Glomerular endothelial cell (primary cell): ENCODE data around the gene IRF5. TPM values are rescaled to one million over a fixed set of nuclear protein-coding genes. Genes with fewer than 3 reads are reported as not detected.

ENCODE experiments used
- DNase-seq: peaks from one replicate; pipeline ENCODE4 v3.0.0-alpha.2; 2011; ENCODE audit warnings: low read depth, low spot score; ENCODE audit errors: extremely low read depth
- total RNA-seq: library from RNA; depleted of rRNA; stranded (reverse); fragments of >200 nt; gene quantifications from 2 replicates; pipeline ENCODE4 v1.2.3, GENCODE V29; 2015

Gene IRF5
- total RNA-seq, 1 donor from 2014 or later, result not detected

DNA sequence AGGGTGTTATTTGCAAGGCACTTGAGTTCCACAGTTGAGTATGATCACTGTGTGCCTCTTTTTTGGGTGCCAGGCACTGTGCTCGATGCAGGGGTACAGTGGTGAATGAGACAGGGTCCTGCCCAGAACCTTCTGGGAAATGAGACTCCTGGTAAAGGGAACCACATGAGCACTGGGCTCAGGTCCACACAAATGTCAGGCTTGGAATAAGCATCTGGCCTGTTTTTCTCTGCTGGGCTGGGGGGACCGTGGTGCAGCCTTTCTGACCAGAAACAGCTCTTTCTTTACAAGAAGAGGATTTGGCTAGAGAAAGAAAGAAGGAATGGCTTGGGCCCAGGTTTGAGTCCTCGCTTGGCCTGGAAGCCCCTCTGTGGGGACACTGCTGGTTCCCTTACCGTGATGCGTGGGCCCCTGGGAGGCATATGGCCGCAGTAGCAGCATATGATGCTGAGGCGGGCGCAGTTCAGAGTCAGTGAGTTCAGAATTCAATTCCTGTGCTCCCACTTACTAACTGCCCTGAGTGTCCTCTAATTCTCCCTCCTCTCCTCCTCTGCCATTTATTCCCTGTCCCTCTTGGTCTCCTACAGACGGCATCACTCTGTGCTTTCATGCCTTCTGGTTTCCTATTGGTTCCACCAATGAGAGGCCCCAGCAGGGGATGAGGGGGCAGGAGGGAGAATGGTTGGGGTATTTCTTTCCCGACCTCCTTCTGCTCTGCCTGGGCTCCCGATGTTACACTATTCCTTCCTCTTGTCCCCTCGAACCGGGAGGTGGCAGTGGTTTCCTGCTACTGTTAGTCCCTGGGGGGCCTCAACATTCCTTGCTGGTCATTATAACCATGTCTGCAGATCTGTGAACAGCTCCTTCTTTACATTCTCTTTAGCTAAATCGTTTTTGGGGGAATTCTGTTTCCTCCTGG is 17.6 kb upstream of the IRF5 start:
- DNase-seq, result no peak

DNA sequence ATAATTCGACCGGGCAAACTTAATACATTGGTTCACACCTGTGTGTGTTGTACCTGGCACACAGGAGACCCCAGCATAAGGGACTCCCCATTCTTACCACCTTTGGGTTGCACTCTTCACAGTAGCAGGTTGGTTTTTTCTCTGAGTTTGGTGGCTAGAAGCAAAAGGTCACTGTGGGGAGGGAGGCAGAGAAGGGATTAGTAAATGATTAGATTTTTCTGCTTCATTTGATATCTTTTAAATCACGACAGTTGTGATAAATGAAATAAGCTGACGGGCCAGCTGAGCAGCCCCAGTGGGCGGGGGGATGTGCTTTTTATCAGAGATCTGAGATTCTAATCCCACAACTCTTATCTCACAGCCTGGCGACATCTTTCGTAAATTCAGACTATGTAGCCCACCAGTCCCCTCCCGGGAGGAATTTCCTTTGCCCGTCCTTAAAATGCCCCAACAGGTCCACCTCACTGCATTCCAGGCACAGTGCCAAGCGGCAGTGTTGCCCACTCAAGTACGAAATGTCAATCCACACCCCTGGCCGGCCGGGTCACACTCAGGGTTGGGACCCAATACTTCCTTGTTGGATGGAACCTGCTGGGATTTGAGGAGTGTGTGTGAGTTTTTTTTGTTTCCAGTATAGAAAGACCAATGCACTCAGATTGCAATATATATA is 16.7 kb upstream of the IRF5 start:
- DNase-seq, result no peak

DNA sequence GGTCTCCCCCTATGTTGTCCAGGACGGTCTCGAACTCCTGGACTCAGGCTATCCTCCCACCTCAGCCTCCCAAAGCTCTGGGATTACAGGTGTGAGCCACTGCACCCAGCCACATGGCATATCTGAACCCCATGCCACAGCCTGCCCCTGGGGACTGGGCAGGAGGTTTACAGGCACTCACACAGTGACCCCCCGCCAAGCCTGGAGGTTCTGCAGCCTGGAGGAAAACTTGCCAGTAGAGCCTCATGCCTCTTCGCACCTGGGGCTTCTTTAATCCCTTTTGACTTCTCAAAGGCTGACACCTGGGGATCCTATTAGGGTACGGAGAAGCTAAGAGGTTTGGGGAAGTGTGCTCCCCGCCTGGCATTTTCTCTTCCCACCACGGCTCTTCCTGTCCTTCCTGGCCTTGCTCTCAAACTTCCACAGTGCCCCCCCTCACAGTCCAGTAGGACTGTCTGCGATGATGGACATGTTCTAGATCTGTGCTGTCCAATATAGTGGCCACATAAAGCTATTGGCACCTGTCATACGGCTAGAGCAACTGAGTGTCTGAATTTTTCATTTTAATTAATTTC is 15.8 kb upstream of the IRF5 start:
- no peak for DNase-seq

DNA sequence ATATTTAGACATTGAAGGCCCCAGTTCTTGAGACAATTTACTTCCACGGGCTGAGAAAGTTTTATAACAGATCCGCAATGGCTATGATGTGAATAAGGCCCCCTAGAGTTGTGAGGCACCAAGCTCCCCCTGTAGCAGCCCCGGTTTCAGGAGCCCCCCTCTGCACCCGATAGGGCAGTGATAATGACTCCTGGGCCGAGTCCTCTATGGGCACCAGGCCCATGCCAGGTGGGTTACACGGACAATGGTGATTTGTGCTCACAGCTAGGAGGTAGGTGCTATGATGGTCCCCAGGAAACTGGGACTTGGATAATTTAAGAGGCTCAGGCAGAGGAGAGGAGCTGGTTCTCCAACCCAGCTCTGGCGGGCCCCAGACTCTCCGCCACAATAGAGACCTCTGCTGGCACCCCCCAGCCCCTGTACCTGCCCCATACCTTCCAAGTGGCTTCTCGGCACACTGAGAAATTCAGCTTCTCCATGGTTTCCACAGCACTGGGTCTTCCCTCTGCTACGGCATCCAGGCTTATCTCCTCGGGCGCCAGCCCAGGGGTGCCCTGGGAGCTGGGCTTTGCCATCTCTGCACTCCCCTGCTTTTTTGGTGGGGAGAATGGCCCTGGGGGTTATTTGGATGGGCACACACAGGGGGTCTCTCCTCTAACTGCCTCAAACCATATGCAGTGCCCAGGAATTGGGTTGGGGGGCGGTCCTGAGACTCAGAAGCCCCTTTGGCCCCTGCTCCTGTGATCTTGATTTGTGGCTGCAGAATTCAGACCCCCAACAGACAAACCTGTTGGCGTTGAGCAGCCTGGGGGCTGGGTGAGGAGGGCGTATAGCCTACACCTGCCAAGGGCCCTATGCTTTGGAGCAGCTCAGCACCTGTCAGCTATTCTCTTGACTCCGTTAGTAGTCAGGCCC is 15.0 kb upstream of the IRF5 start:
- no peak for DNase-seq

DNA sequence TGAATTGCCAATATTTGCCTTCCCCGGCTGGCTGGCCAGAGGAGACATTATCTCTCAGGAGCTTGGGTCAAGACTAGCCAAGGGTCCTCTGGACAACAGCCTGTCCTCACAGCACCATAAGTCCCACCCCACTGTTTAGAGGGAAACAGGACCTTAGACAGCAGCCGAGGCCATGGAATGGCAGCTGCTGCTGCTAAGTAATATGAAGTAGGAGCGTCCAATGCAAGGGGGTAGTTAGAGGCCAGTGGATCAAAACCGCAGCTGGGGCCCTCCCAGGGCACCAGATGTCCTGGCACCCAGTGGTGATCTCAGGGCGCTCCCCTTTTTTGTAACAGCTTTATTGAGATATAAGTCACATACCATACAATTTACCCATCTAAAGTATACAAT is 14.3 kb upstream of the IRF5 start:
- no peak for DNase-seq

DNA sequence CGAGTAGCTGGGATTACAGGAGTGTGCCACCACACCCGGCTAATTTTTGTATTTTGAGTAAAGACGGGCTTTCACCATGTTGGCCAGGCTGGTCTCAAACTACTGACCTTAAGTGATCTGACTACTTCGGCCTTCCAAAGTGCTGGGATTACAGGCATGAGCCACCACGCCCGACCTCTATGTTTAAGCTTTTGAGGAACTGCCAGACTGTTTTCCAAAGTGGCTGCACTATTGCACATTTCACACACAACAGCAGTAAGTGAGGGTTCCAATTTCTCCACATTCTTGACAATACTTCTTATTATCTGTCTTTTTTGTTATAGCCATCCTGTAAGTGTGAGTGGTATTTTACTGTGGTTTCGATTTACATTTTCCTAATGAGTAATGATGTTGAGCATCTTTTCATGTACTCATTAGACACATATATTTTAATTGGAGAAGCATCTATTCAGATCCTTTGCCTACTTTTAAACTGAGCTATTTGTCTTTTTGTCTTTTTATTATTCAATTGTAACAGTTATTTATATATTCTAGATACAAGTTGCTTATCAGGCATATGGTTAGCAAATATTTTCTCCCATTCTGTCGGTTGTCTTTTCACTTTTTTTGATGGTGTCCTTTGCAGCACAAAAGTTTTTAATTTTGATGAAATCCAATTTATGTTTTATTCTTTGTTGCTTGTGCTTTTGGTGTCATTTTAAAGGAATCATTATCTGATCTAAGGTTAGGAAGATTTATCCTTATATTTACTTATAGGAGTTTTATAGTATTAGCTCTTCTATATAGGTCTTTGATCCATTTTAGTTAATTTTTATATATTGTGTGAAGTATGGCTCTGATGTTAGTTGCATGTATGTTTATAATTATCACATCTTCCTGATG is 12.8 kb upstream of the IRF5 start:
- DNase-seq, result no peak

DNA sequence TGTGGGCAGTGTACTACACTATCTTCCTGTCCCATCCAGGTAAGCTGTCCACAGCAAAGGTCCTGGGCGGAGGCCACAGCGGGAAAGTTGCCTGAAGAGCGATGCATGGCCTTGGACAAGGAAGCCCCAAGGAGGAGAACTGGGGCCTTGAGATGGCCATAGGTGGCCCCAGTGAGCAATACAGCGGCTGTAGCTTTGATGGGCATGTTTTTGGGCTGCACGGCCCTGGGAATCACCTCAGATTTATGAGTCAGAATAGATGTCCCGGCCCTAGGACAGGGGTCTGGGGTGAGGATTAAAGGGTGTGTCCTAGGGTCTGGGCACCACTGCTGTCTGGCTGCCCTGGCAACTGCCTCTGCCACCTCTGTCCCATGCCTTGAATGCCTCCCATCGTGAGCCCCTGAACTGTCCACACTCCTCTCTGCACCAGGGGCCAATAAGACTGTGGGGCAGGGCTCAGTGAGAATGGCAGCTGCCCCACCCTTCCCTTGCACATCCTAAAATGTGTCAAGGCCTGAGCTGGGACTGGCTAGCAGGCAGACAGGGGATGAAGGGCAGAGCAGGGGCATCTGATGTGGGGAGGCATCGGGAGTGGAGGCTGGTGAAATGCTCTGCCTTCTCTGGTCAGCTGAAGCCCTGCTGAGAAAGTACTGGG is 9.4 kb upstream of the IRF5 start:
- DNase-seq, result no peak

DNA sequence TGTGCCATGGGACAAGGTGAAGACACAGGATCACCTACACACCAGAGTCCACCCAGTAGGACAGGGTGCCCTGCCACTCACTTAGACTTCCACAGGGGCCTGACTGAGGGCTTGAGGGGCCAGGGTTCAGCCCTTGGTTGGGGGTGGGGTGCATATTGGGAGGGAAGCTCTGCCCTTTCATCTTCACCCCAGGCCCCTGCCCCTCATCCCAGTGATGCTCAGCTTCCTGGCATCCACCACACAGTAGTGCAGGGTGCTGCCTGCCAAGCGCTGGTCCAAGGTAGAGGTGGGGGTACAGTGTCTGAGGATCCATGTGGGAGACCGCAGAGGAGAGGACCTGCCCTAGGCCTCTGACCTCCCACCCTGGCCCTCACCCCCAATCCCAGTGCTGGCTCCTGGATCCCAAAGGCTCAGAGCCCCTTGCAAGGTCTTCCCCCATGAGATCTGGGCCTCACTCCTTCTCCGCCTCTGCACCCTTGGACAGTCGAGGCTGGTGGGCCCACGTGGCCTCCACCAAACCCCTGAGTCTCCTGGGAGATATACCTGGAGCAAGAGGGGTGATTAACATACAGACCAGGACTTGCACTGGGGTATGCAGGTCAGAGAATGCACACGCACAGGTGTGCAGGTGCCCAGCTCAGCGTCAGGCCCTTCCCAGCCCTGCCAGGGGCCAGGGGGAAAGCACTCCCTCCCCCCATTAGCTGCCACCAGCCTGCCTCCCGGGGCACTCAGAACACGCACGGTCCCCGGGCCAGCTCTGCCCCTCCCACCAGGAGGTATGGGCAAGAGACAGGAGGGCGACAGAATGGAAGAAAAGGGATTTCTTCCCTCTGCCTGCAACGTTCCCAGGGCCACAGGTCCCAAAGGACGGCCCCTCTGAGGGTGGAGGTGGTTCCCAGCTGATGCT is 8.6 kb upstream of the IRF5 start:
- no peak for DNase-seq

DNA sequence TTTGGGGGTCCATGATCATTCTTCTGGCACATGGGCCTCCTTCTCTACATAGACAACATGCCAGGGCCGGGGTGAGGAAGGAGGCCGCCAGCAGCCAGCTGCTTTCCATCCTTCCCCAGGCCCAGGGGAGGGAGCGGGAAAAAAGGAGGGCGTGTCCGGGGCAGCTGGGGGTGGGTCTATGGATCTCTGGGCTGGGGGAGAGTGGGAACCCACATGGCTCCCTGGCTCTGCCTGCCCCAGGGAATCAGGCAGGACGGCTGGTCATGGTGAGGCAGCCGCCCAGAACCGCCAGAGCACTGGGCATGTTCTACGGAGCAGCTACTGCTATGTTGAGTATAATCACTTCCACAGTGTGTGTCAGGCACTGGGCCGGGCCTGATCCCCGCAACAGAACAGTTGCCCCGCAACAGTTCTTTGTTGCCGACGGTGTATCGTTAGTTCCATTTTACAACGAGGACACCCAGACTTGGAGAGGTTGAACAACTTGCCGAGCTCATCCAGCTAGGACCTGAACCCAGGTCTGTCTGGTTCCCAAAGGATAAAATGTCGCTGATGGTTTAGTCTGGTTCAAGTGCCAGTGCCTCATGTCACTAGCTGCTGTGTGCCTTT is 6.4 kb upstream of the IRF5 start:
- DNase-seq, result no peak

DNA sequence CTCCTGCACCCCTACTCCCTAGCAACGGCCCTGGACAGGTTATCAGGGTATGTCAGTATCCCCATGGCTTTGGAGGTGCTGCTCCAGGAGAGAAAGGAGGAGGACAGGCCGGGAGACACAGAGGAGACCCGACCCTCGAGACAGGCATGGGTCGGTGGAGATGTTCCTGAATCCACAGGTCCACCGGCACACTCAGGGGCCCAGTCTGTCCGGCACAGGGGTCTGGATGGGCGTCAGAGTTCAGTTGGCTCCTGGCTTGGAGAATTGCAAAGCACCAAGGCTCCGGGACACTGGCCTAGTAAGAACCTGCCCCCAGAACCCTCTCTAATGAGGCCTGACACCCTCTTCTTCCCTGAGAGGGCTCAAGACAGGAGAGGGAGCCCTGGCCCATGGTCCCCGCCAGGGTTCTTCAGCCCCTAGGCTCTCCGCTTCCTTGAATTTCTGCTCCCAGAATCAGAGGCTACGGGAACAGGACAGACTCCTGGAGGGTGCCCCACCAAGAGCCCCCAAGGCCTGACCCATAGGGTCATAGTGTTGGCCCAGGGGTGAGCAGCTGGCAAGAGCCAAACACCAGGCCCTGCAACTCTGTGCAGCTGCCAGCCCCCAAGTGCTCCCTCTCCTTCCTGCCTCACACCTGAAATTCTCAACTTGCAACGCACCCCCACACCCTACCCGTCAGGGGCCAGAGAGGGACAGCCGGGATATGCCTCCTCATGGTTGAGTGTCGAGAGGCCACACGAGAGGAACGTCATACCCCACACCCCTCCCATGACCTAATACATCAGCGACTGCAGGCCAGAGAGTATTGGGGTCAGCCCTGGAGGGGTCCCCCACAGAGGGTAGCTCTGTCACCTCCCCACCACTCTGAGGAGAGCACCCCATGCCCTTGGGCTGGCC is 5.5 kb upstream of the IRF5 start:
- DNase-seq, result no peak

DNA sequence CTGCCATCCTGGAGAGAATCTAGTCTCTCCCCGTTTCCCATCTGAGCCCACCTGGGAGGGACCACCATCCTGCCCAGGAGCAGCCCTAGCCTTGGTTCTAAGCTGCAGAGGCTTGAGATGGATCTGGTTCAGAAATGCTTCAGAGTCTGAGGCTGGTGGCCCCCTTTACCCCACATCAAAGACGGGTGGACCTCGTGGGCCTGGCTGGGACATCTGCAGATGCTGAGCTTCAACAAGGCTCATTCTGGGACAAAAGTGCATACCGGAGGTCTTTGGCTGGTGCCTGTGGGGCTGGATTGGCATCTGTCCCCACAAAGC is 4.9 kb upstream of the IRF5 start:
- DNase-seq, result no peak

DNA sequence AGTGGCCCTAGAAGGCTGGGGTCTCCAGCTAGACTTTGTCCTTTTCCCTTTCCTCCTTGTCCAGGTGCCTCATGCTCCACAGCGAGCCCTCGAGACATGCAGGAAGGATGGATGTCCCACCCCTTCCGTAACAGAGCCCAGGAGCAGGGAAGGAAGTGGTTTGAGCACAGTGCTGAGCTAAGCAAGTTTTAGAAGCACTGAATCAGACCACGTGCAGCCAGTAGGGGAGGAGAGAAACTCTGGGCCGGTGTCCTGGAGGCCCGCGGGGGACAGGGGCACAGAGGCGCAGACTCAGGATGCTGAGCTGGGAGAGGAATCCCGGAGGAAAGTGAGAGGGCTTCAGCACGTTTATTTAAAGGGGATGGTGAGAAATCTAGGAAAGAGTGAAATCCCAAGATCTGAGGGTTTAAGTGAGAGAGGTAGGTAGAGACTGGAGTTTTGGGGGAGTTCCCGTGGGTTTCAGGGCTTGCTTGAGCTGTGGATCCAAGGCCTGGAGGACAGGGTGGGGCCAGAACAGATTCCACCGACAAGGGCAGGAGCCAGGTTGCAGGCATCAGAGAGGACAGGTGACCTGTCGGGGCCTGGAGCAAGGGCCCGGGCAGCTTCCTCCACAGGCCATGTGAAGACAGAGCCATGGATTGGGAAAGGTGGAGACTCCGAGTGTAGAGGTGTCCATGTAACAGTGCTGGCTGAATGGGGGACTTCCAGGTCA is 4.4 kb upstream of the IRF5 start:
- no peak for DNase-seq

DNA sequence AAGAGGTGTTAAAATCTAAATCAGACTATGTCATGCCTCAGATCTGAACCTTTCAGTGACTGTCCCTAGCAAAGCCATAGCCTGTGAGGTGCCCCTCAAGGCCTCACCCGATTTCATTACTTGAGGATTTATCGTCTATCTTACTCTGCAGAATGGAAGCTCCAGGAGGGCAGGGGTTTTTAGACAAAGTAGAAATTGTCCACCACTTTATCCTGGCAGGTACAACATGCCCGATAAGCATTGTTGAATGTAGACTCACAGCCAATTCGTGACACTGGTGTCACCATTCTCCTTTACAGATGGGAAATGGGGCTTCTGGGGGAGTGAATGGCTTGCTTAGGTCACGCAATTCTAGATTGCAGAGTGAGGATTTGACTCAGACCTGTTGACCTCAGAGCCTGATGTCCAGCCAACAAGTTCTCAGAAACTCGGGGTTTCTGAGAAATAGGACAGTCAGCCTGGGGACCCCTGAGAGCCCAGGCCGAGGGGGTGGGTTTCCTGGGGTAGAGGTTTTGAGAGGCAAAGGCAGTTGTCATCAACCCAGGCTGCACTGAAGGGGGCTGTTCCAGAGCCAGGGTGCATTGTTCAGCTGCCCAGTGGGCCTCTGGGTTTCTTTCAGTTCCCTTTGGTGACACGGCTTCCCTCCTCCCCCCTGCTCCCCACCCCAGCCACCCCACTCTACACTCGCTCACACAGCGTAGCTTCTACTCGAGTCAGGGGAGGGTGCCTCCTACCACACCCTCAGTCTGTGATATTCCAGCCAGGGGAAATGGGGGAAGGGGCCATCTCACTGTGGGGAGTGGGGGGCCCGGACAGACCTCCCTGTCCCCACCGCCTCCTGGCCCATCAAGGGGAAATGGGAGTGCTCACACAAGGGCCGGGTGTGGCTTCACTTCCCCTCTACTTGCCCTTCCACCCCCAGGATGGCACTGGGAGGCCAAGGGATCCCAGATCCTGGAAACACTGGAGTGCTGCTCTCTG is 3.1 kb upstream of the IRF5 start:
- no peak for DNase-seq

DNA sequence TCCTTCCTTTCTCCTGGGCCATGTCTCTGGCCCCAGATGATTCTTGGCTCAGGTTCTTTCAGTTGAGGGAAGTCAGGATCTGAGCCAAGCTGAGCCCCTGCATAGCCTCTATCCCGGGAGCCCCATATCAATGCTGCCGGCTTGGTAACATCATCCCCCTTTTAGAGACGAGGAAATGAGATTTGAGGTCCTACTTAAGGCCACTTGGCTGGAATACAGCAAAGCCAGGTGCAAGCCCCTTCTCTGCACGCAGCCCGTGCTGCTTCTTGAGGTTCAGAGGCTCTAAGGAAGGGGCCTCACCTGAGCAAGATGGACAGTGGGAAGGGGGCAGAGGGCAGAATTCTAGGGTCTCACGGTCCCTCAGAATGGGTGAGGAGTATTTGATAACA is 2.4 kb upstream of the IRF5 start:
- no peak for DNase-seq

DNA sequence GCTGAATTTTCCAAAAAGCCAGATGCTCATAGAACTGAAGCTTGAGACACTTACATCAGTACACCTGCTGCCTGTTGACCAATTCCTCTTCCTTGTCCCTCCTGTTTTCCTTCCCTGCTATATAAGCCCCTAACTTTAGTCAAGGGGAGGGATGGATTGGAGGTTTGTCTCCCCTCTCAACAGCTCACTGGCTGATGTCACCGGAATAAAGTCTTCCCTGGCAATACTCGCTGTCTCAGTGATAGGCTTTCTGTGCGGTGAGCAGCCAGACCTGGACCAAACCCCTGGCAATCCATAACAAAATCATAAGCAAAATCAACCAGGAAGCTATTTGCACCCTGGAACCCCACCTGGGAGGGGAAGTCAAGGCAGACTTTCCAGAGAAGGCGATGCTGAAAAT is 929 bp upstream of the IRF5 start:
- DNase-seq, result no peak
